ENCODE results near the gene DNAJC1.

DNAJC1 gene

GRCh38 chr10:22030421-22030820 is 26.9 kb upstream of the DNAJC1 start:
- Histone ChIP-seq H2AFZ (ENCODE audit: low read depth, low read length) (no peak overlapping the region), H3K9ac (ENCODE audit: low read length) (no peak overlapping the region), H2BK12ac (ENCODE audit: low read length in 2 of 2) (no peak overlapping the region), H3K23ac (ENCODE audit: low read length in 2 of 2) (no peak overlapping the region), H3K18ac (ENCODE audit: low read depth in 1 of 2, low read length in 2 of 2) (no peak overlapping the region), H4K91ac (ENCODE audit: low read length) (no peak overlapping the region), H3K14ac (ENCODE audit: low read length in 2 of 2) (no peak overlapping the region), H3K4me1 (ENCODE audit: control insufficient read depth, insufficient read depth, low read depth, low read length) (no peaks in the 10 kb centered on the region), H2BK120ac (ENCODE audit: low read depth, low read length) (no peak overlapping the region), H3K4me3 (ENCODE audit: insufficient read depth in 1 of 2, low read depth in 1 of 2, low read length in 2 of 2) (no peak overlapping the region), H3K79me1 (replicated peaks; ENCODE audit: low read length, poor library complexity, severe bottlenecking) (no peaks in the 10 kb centered on the region), H3K27me3 (ENCODE audit: control insufficient read depth in 1 of 2, insufficient read depth in 1 of 2, low read length in 2 of 2) (no peaks in the 10 kb centered on the region), H3K9me3 (ENCODE audit: control insufficient read depth, low read length) (peaks cover 13% of the 10 kb centered on the region), H2BK15ac (ENCODE audit: low read depth, poor library complexity, severe bottlenecking) (no peak overlapping the region), H3K27ac (ENCODE audit: low read length, poor library complexity, severe bottlenecking) (no peak overlapping the region), H3K4me2 (ENCODE audit: low read length, poor library complexity, severe bottlenecking) (no peak overlapping the region), H4K8ac (ENCODE audit: low read length) (no peak overlapping the region), H3K4ac (ENCODE audit: low read depth in 1 of 2, low read length in 2 of 2) (no peak overlapping the region), H2AK5ac (ENCODE audit: low read length, severe bottlenecking) (no peak overlapping the region), H3K36me3 (ENCODE audit: control insufficient read depth in 1 of 2, insufficient read depth in 2 of 2, low read depth in 1 of 2, low read length in 2 of 2) (no peaks in the 10 kb centered on the region), H2BK5ac (ENCODE audit: low read depth, low read length, poor library complexity, severe bottlenecking) (no peak overlapping the region)
- DNase-seq: no peak
- 93% methylated on average over 1 of the region's 2 CpGs for WGBS

- H2AFZ ChIP-seq (ENCODE audit: low read depth, low read length): no peak overlapping the region
- no peak overlapping the region for H2BK5ac ChIP-seq (ENCODE audit: low read depth, low read length, poor library complexity, severe bottlenecking)
- no peak overlapping the region for H4K91ac ChIP-seq (ENCODE audit: low read length)
- no peak overlapping the region for H3K18ac ChIP-seq (ENCODE audit: low read depth in 1 of 2, low read length in 2 of 2)
- no peak overlapping the region for H3K27ac ChIP-seq (ENCODE audit: low read length, poor library complexity, severe bottlenecking)
- H3K9me3 ChIP-seq (ENCODE audit: control insufficient read depth, low read length): peaks cover 8% of the 10 kb centered on the region
- no peak overlapping the region for H3K4me2 ChIP-seq (ENCODE audit: low read length, poor library complexity, severe bottlenecking)
- H3K4me1 ChIP-seq (ENCODE audit: control insufficient read depth, insufficient read depth, low read depth, low read length): no peaks in the 10 kb centered on the region
- H2BK120ac ChIP-seq (ENCODE audit: low read depth, low read length): no peak overlapping the region
- H3K36me3 ChIP-seq (ENCODE audit: control insufficient read depth in 1 of 2, insufficient read depth in 2 of 2, low read depth in 1 of 2, low read length in 2 of 2): no peaks in the 10 kb centered on the region
- H2BK12ac ChIP-seq (ENCODE audit: low read length in 2 of 2): no peak overlapping the region
- no peak overlapping the region for H3K23ac ChIP-seq (ENCODE audit: low read length in 2 of 2)
- no peak overlapping the region for H3K4me3 ChIP-seq (ENCODE audit: insufficient read depth in 1 of 2, low read depth in 1 of 2, low read length in 2 of 2)
- no peak for DNase-seq
- no peak overlapping the region for H3K9ac ChIP-seq (ENCODE audit: low read length)
- H3K79me1 ChIP-seq (replicated peaks; ENCODE audit: low read length, poor library complexity, severe bottlenecking): no peaks in the 10 kb centered on the region
- H2AK5ac ChIP-seq (ENCODE audit: low read length, severe bottlenecking): no peak overlapping the region
- H3K4ac ChIP-seq (ENCODE audit: low read depth in 1 of 2, low read length in 2 of 2): no peak overlapping the region
- H3K14ac ChIP-seq (ENCODE audit: low read length in 2 of 2): no peak overlapping the region
- 75% methylated on average over 11 of the region's 12 CpGs for WGBS
- peaks cover 0 to 4% of the 10 kb centered on the region in 2 experiments for H3K27me3 ChIP-seq (ENCODE audit: control insufficient read depth in 1 of 2, insufficient read depth in 1 of 2, low read length in 2 of 2)
- H4K8ac ChIP-seq (ENCODE audit: low read length): no peak overlapping the region
- no peak overlapping the region for H2BK15ac ChIP-seq (ENCODE audit: low read depth, poor library complexity, severe bottlenecking)
Measured at GRCh38 chr10:22029445-22030236, 26.1 kb upstream of the DNAJC1 start.

GRCh38 chr10:22027364-22028238 is 24.1 kb upstream of the DNAJC1 start:
- Histone ChIP-seq H3K4me1 (ENCODE audit: control insufficient read depth, insufficient read depth, low read depth, low read length) (no peaks in the 10 kb centered on the region), H2BK15ac (ENCODE audit: low read depth, poor library complexity, severe bottlenecking) (no peak overlapping the region), H2AK5ac (ENCODE audit: low read length, severe bottlenecking) (no peak overlapping the region), H2BK12ac (ENCODE audit: low read length in 2 of 2) (no peak overlapping the region), H4K91ac (ENCODE audit: low read length) (no peak overlapping the region), H3K9ac (ENCODE audit: low read length) (no peak overlapping the region), H3K9me3 (ENCODE audit: control insufficient read depth, low read length) (peaks cover 2% of the 10 kb centered on the region), H3K4me2 (ENCODE audit: low read length, poor library complexity, severe bottlenecking) (no peak overlapping the region), H2AFZ (ENCODE audit: low read depth, low read length) (no peak overlapping the region), H3K23ac (ENCODE audit: low read length in 2 of 2) (no peak overlapping the region), H3K14ac (ENCODE audit: low read length in 2 of 2) (no peak overlapping the region), H4K8ac (ENCODE audit: low read length) (no peak overlapping the region), H3K27me3 (ENCODE audit: control insufficient read depth in 1 of 2, insufficient read depth in 1 of 2, low read length in 2 of 2) (peaks cover 0 to 7% of the 10 kb centered on the region in 2 experiments), H3K36me3 (ENCODE audit: control insufficient read depth in 1 of 2, insufficient read depth in 2 of 2, low read depth in 1 of 2, low read length in 2 of 2) (no peaks in the 10 kb centered on the region), H3K4me3 (ENCODE audit: insufficient read depth in 1 of 2, low read depth in 1 of 2, low read length in 2 of 2) (no peak overlapping the region), H2BK120ac (ENCODE audit: low read depth, low read length) (no peak overlapping the region), H2BK5ac (ENCODE audit: low read depth, low read length, poor library complexity, severe bottlenecking) (no peak overlapping the region), H3K79me1 (replicated peaks; ENCODE audit: low read length, poor library complexity, severe bottlenecking) (no peaks in the 10 kb centered on the region), H3K27ac (ENCODE audit: low read length, poor library complexity, severe bottlenecking) (no peak overlapping the region), H3K4ac (ENCODE audit: low read depth in 1 of 2, low read length in 2 of 2) (no peak overlapping the region), H3K18ac (ENCODE audit: low read depth in 1 of 2, low read length in 2 of 2) (no peak overlapping the region)
- 79% methylated on average over 7 of the region's 7 CpGs for WGBS
- DNase-seq: no peak

- no peak overlapping the region for H3K18ac ChIP-seq (ENCODE audit: low read depth in 1 of 2, low read length in 2 of 2)
- no peak overlapping the region for H3K23ac ChIP-seq (ENCODE audit: low read length in 2 of 2)
- no peak overlapping the region for H3K27ac ChIP-seq (ENCODE audit: low read length, poor library complexity, severe bottlenecking)
- H4K8ac ChIP-seq (ENCODE audit: low read length): no peak overlapping the region
- H3K9me3 ChIP-seq (ENCODE audit: control insufficient read depth, low read length): peaks cover 2% of the 10 kb centered on the region
- peaks cover 0 to 7% of the 10 kb centered on the region in 2 experiments for H3K27me3 ChIP-seq (ENCODE audit: control insufficient read depth in 1 of 2, insufficient read depth in 1 of 2, low read length in 2 of 2)
- H2AK5ac ChIP-seq (ENCODE audit: low read length, severe bottlenecking): no peak overlapping the region
- H3K4ac ChIP-seq (ENCODE audit: low read depth in 1 of 2, low read length in 2 of 2): no peak overlapping the region
- H3K4me2 ChIP-seq (ENCODE audit: low read length, poor library complexity, severe bottlenecking): no peak overlapping the region
- H3K9ac ChIP-seq (ENCODE audit: low read length): no peak overlapping the region
- no peaks in the 10 kb centered on the region for H3K79me1 ChIP-seq (replicated peaks; ENCODE audit: low read length, poor library complexity, severe bottlenecking)
- no peak overlapping the region for H4K91ac ChIP-seq (ENCODE audit: low read length)
- H3K4me1 ChIP-seq (ENCODE audit: control insufficient read depth, insufficient read depth, low read depth, low read length): no peaks in the 10 kb centered on the region
- H3K4me3 ChIP-seq (ENCODE audit: insufficient read depth in 1 of 2, low read depth in 1 of 2, low read length in 2 of 2): no peak overlapping the region
- no peak overlapping the region for H2BK15ac ChIP-seq (ENCODE audit: low read depth, poor library complexity, severe bottlenecking)
- WGBS: no CpG with 5 or more reads among the region's 1 CpG
- no peak overlapping the region for H2BK120ac ChIP-seq (ENCODE audit: low read depth, low read length)
- H2AFZ ChIP-seq (ENCODE audit: low read depth, low read length): no peak overlapping the region
- no peak overlapping the region for H2BK5ac ChIP-seq (ENCODE audit: low read depth, low read length, poor library complexity, severe bottlenecking)
- H2BK12ac ChIP-seq (ENCODE audit: low read length in 2 of 2): no peak overlapping the region
- no peak overlapping the region for H3K14ac ChIP-seq (ENCODE audit: low read length in 2 of 2)
- DNase-seq: no peak
- no peaks in the 10 kb centered on the region for H3K36me3 ChIP-seq (ENCODE audit: control insufficient read depth in 1 of 2, insufficient read depth in 2 of 2, low read depth in 1 of 2, low read length in 2 of 2)
Measured at GRCh38 chr10:22026287-22026686, 22.8 kb upstream of the DNAJC1 start.
